ENCODE measurements around the gene CFAP61.

DNA sequence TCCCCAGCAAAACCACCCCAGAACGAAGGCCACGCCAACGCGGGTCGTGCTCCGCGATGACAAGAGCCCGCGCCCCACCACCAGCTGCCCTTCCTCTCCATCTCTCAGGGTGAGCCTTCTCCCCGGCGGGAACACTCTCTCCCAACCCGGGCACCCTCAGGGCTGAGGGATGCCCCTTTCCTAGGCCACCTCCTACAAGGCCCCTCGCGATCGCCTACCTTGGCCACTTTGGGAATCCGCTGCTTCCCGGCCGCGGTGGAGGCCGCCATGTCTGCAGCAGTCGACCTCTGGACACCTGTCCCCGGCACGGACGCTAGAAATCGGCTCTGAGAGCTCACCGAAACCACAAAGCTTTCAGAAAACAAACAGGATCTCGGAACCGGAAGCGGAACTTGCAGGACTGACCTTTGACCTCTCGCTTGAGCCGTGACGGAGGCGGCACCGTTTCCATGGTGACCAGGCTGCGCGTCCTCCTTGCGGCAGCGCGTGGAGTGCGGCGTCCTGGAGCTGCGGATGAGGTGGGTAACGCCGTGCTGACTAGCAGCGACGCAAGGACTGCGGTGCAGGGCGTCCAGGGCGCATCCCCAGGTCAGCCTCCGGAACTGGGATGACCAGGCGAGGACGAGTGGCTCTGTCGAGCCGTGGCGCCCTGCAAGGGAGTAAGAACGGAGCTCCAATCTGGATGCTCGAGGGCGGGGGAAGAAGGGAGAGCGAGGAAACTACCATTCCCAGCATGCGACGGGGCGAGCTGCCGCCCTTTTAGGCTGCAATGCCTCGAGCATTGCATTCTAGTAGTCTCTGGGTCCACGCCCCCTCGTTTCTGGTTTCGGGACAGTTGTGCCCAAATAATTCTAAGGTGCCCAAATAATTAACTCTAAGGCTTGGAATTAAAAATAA is at the start of gene CFAP61, which contains the start of gene CRNKL1:
- TF ChIP-seq, protein P1, sequence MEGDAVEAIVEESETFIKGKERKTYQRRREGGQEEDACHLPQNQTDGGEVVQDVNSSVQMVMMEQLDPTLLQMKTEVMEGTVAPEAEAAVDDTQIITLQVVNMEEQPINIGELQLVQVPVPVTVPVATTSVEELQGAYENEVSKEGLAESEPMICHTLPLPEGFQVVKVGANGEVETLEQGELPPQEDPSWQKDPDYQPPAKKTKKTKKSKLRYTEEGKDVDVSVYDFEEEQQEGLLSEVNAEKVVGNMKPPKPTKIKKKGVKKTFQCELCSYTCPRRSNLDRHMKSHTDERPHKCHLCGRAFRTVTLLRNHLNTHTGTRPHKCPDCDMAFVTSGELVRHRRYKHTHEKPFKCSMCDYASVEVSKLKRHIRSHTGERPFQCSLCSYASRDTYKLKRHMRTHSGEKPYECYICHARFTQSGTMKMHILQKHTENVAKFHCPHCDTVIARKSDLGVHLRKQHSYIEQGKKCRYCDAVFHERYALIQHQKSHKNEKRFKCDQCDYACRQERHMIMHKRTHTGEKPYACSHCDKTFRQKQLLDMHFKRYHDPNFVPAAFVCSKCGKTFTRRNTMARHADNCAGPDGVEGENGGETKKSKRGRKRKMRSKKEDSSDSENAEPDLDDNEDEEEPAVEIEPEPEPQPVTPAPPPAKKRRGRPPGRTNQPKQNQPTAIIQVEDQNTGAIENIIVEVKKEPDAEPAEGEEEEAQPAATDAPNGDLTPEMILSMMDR (IDR thresholded peaks at IDR 0.05 in 4 of 5, conservative IDR thresholded peaks at IDR 0.05 in 1 of 5): peak in 2 of 5 experiments; percentile 3 to 29
- TF ChIP-seq POLR2A (IDR thresholded peaks at IDR 0.05): peak; percentile 36
